ENCODE measurements around the gene SLC7A4.

The SLC7A4 gene

GRCh38 chr22:20985720-20986119 is 46.6 kb downstream of the SLC7A4 start:
- Histone ChIP-seq H3K27me3 (replicated peaks; ENCODE audit: control insufficient read depth, insufficient read depth, low read length) (no peaks in the 10 kb centered on the region), H3K36me3 (ENCODE audit: control insufficient read depth, insufficient read depth, low read length) (peaks cover 13% of the 10 kb centered on the region), H3K4me3 (replicated peaks; ENCODE audit: low read depth, low read length) (no peak overlapping the region)
- no peak for DNase-seq (ENCODE audit: extremely low read depth, insufficient read length)
- TF ChIP-seq CTCF (IDR thresholded peaks at IDR 0.05; ENCODE audit: insufficient read depth, low read length, poor library complexity, severe bottlenecking): no peak

GRCh38 chr22:20983081-20983771 is 49.1 kb downstream of the SLC7A4 start:
- TF ChIP-seq CTCF (IDR thresholded peaks at IDR 0.05; ENCODE audit: insufficient read depth, low read length, poor library complexity, severe bottlenecking): no peak
- peaks cover 8% of the 10 kb centered on the region for H3K36me3 ChIP-seq (ENCODE audit: control insufficient read depth, insufficient read depth, low read length)
- no peaks in the 10 kb centered on the region for H3K27me3 ChIP-seq (replicated peaks; ENCODE audit: control insufficient read depth, insufficient read depth, low read length)
- no peak for DNase-seq (ENCODE audit: extremely low read depth, insufficient read length)
- H3K4me3 ChIP-seq (replicated peaks; ENCODE audit: low read depth, low read length): peak overlapping the region; percentile 98

GRCh38 chr22:20982563-20982882 is 49.8 kb downstream of the SLC7A4 start:
- H3K27me3 ChIP-seq (replicated peaks; ENCODE audit: control insufficient read depth, insufficient read depth, low read length): no peaks in the 10 kb centered on the region
- peaks cover 3% of the 10 kb centered on the region for H3K36me3 ChIP-seq (ENCODE audit: control insufficient read depth, insufficient read depth, low read length)
- H3K4me3 ChIP-seq (replicated peaks; ENCODE audit: low read depth, low read length): peak overlapping the region; percentile 98
- no peak for DNase-seq (ENCODE audit: extremely low read depth, insufficient read length)
- TF ChIP-seq CTCF (IDR thresholded peaks at IDR 0.05; ENCODE audit: insufficient read depth, low read length, poor library complexity, severe bottlenecking): no peak

- TF ChIP-seq CTCF (IDR thresholded peaks at IDR 0.05; ENCODE audit: insufficient read depth, low read length, poor library complexity, severe bottlenecking): peak; percentile 75
- H3K27me3 ChIP-seq (replicated peaks; ENCODE audit: control insufficient read depth, insufficient read depth, low read length): no peaks in the 10 kb centered on the region
- peak; percentile 92 for DNase-seq (ENCODE audit: extremely low read depth, insufficient read length)
- H3K36me3 ChIP-seq (ENCODE audit: control insufficient read depth, insufficient read depth, low read length): no peaks in the 10 kb centered on the region; the same call in 1 of the 2 replicates
- H3K4me3 ChIP-seq (replicated peaks; ENCODE audit: low read depth, low read length): peak within 1 kb of the TSS; percentile 98
These were observed 50.4 kb downstream of the SLC7A4 start, which contains the start of gene LZTR1 for GRCh38 chr22:20981787-20982562. Gene LZTR1 (plus strand): TSS chr22:20982297. CDS start chr22:20982372, 75 bp downstream.

GRCh38 chr22:20980938-20981722 is 51.2 kb downstream of the SLC7A4 start:
- no peaks in the 10 kb centered on the region for H3K27me3 ChIP-seq (replicated peaks; ENCODE audit: control insufficient read depth, insufficient read depth, low read length)
- no peak for DNase-seq (ENCODE audit: extremely low read depth, insufficient read length)
- H3K36me3 ChIP-seq (ENCODE audit: control insufficient read depth, insufficient read depth, low read length): no peaks in the 10 kb centered on the region; the same call in 1 of the 2 replicates
- H3K4me3 ChIP-seq (replicated peaks; ENCODE audit: low read depth, low read length): peak overlapping the region; percentile 98
- TF ChIP-seq CTCF (IDR thresholded peaks at IDR 0.05; ENCODE audit: insufficient read depth, low read length, poor library complexity, severe bottlenecking): no peak

All from GM06990 (cell line).